ENCODE data around the gene APBA2. TPM values are rescaled to one million over a fixed set of nuclear protein-coding genes. Genes with fewer than 3 reads are reported as not detected.
A peak's percentile ranks its signal among the peaks of the same experiment; 100 is the strongest.
"Not testable (repeated sequence)": the region's sequence is repeated elsewhere in the genome, so short reads cannot be mapped to it uniquely, and the experiment has no call there.

The APBA2 gene
- total and polyA plus RNA-seq, 4 donors = 0.41 to 2.1 (median 1.9) TPM

GRCh38 chr15:28890291-28890690 is 4.5 kb downstream of the APBA2 start:
- H3K4me1 ChIP-seq (ENCODE audit: control insufficient read depth in 1 of 2, insufficient read depth in 2 of 2, low read length in 2 of 2); ATAC-seq (ENCODE audit: low FRiP score); H3K27ac ChIP-seq (ENCODE audit: low read depth in 1 of 2, low read length in 2 of 2); H3K27me3 ChIP-seq (ENCODE audit: control insufficient read depth in 1 of 2, insufficient read depth in 2 of 2, low read length in 1 of 2); H3K36me3 ChIP-seq (ENCODE audit: control insufficient read depth in 1 of 2, insufficient read depth in 2 of 2, low read length in 1 of 2); H3K4me3 ChIP-seq (ENCODE audit: low read length in 2 of 2); intact Hi-C loops (cut with DNase I); H3K9me3 ChIP-seq (ENCODE audit: control insufficient read depth, low read length): not testable (repeated sequence)
- DNase-seq = peak in 1 of 2 donors; percentile 20
- WGBS, 2 donors = 81 to 89% methylated on average over 4 of the region's 4 CpGs

GRCh38 chr15:28890711-28891495 is 5.1 kb downstream of the APBA2 start:
- Histone ChIP-seq H3K36me3 (ENCODE audit: control insufficient read depth in 1 of 2, insufficient read depth in 2 of 2, low read length in 1 of 2) (no peaks in the 10 kb centered on the region), H3K4me1 (ENCODE audit: control insufficient read depth in 1 of 2, insufficient read depth in 2 of 2, low read length in 2 of 2) (no peaks in the 10 kb centered on the region), H3K4me3 (ENCODE audit: low read length in 2 of 2) (no peak overlapping the region), H3K27me3 (ENCODE audit: control insufficient read depth in 1 of 2, insufficient read depth in 2 of 2, low read length in 1 of 2) (no peaks in the 10 kb centered on the region), H3K27ac (ENCODE audit: low read depth in 1 of 2, low read length in 2 of 2) (no peak overlapping the region), H3K9me3 (ENCODE audit: control insufficient read depth, low read length) (no peaks in the 10 kb centered on the region)
- intact Hi-C loops (cut with DNase I) = no loop called here
- ATAC-seq (ENCODE audit: low FRiP score) (no peak), DNase-seq (peak in 1 of 2 donors; percentile 23)
- 91% methylated on average over 15 of the region's 15 CpGs for WGBS, 2 donors

DNA sequence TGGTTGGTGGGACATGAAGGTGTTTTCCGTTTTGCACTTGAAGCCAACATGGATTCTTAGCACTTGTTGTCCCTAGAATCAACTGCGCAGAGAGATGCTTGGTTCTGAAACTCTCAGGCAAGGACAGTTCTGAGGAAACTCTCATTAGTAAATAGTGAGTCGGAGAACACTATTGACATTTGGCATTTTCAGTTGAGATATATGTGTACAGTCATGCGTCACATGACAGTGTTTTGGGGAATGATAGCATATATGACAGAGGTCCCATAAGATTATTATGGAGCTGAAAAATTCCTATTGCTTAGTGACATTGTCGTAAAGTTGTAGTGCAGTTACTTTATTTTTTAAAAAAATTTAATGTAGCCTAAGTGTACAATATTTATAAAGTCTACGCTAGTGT is 5.8 kb downstream of the APBA2 start:
- no peak for ATAC-seq (ENCODE audit: low FRiP score)
- no peak overlapping the region for H3K4me3 ChIP-seq (ENCODE audit: low read length in 2 of 2)
- H3K9me3 ChIP-seq (ENCODE audit: control insufficient read depth, low read length) = no peaks in the 10 kb centered on the region
- no peak for DNase-seq
- H3K27me3 ChIP-seq (ENCODE audit: control insufficient read depth in 1 of 2, insufficient read depth in 2 of 2, low read length in 1 of 2) = no peaks in the 10 kb centered on the region
- H3K27ac ChIP-seq (ENCODE audit: low read depth in 1 of 2, low read length in 2 of 2) = no peak overlapping the region
- intact Hi-C loops (cut with DNase I) = no loop called here
- H3K36me3 ChIP-seq (ENCODE audit: control insufficient read depth in 1 of 2, insufficient read depth in 2 of 2, low read length in 1 of 2) = no peaks in the 10 kb centered on the region
- WGBS, 2 donors = 95 to 98% methylated on average over 6 of the region's 6 CpGs
- H3K4me1 ChIP-seq (ENCODE audit: control insufficient read depth in 1 of 2, insufficient read depth in 2 of 2, low read length in 2 of 2) = no peaks in the 10 kb centered on the region

GRCh38 chr15:28892789-28893610 is 7.2 kb downstream of the APBA2 start:
- WGBS, 2 donors = 28 to 29% methylated on average over 12 of the region's 12 CpGs
- H3K27ac ChIP-seq (ENCODE audit: low read depth in 1 of 2, low read length in 2 of 2) = no peak overlapping the region
- ATAC-seq (ENCODE audit: low FRiP score) = no peak
- no peaks in the 10 kb centered on the region for H3K27me3 ChIP-seq (ENCODE audit: control insufficient read depth in 1 of 2, insufficient read depth in 2 of 2, low read length in 1 of 2)
- peak in 1 of 2 donors; percentile 36 for DNase-seq
- intact Hi-C loops (cut with DNase I) = no loop called here
- no peaks in the 10 kb centered on the region for H3K9me3 ChIP-seq (ENCODE audit: control insufficient read depth, low read length)
- H3K36me3 ChIP-seq (ENCODE audit: control insufficient read depth in 1 of 2, insufficient read depth in 2 of 2, low read length in 1 of 2) = no peaks in the 10 kb centered on the region
- H3K4me3 ChIP-seq (ENCODE audit: low read length in 2 of 2) = no peak overlapping the region
- no peaks in the 10 kb centered on the region for H3K4me1 ChIP-seq (ENCODE audit: control insufficient read depth in 1 of 2, insufficient read depth in 2 of 2, low read length in 2 of 2)

GRCh38 chr15:28894631-28895030 is 8.9 kb downstream of the APBA2 start:
- 89 to 94% methylated on average over 13 of the region's 13 CpGs for WGBS, 2 donors
- DNase-seq = peak in 1 of 2 donors; percentile 55

GRCh38 chr15:28895146-28895545 is 9.4 kb downstream of the APBA2 start:
- Histone ChIP-seq H3K36me3 (ENCODE audit: control insufficient read depth in 1 of 2, insufficient read depth in 2 of 2, low read length in 1 of 2) (no peaks in the 10 kb centered on the region), H3K27ac (ENCODE audit: low read depth in 1 of 2, low read length in 2 of 2) (no peak overlapping the region), H3K27me3 (ENCODE audit: control insufficient read depth in 1 of 2, insufficient read depth in 2 of 2, low read length in 1 of 2) (no peaks in the 10 kb centered on the region), H3K9me3 (ENCODE audit: control insufficient read depth, low read length) (no peaks in the 10 kb centered on the region), H3K4me3 (ENCODE audit: low read length in 2 of 2) (no peak overlapping the region), H3K4me1 (ENCODE audit: control insufficient read depth in 1 of 2, insufficient read depth in 2 of 2, low read length in 2 of 2) (no peaks in the 10 kb centered on the region)
- DNase-seq (peak in 1 of 2 donors; percentile 55), ATAC-seq (ENCODE audit: low FRiP score) (no peak)
- 96 to 98% methylated on average over 13 of the region's 13 CpGs for whole genome bisulfite sequencing, 2 donors
- intact Hi-C loops (cut with DNase I) = no loop called here

More at GRCh38 chr15:28894631-28895030, 8.9 kb downstream of the APBA2 start:
- intact Hi-C loops (cut with DNase I) = no loop called here
- H3K27me3 ChIP-seq (ENCODE audit: control insufficient read depth in 1 of 2, insufficient read depth in 2 of 2, low read length in 1 of 2) = no peaks in the 10 kb centered on the region
- H3K9me3 ChIP-seq (ENCODE audit: control insufficient read depth, low read length) = no peaks in the 10 kb centered on the region
- ATAC-seq (ENCODE audit: low FRiP score) = no peak
- no peak overlapping the region for H3K4me3 ChIP-seq (ENCODE audit: low read length in 2 of 2)
- H3K4me1 ChIP-seq (ENCODE audit: control insufficient read depth in 1 of 2, insufficient read depth in 2 of 2, low read length in 2 of 2) = no peaks in the 10 kb centered on the region
- H3K27ac ChIP-seq (ENCODE audit: low read depth in 1 of 2, low read length in 2 of 2) = no peak overlapping the region
- H3K36me3 ChIP-seq (ENCODE audit: control insufficient read depth in 1 of 2, insufficient read depth in 2 of 2, low read length in 1 of 2) = no peaks in the 10 kb centered on the region

GRCh38 chr15:28895566-28895965 is 9.8 kb downstream of the APBA2 start:
- WGBS, 2 donors = 91 to 96% methylated on average over 6 of the region's 6 CpGs
- Histone ChIP-seq H3K4me1 (ENCODE audit: control insufficient read depth in 1 of 2, insufficient read depth in 2 of 2, low read length in 2 of 2) (no peaks in the 10 kb centered on the region), H3K9me3 (ENCODE audit: control insufficient read depth, low read length) (no peaks in the 10 kb centered on the region), H3K27ac (ENCODE audit: low read depth in 1 of 2, low read length in 2 of 2) (no peak overlapping the region), H3K36me3 (ENCODE audit: control insufficient read depth in 1 of 2, insufficient read depth in 2 of 2, low read length in 1 of 2) (no peaks in the 10 kb centered on the region), H3K27me3 (ENCODE audit: control insufficient read depth in 1 of 2, insufficient read depth in 2 of 2, low read length in 1 of 2) (no peaks in the 10 kb centered on the region), H3K4me3 (ENCODE audit: low read length in 2 of 2) (no peak overlapping the region)
- ATAC-seq (ENCODE audit: low FRiP score) = no peak
- DNase-seq = peak in 1 of 2 donors; percentile 26
- intact Hi-C loops (cut with DNase I) = no loop called here

DNA sequence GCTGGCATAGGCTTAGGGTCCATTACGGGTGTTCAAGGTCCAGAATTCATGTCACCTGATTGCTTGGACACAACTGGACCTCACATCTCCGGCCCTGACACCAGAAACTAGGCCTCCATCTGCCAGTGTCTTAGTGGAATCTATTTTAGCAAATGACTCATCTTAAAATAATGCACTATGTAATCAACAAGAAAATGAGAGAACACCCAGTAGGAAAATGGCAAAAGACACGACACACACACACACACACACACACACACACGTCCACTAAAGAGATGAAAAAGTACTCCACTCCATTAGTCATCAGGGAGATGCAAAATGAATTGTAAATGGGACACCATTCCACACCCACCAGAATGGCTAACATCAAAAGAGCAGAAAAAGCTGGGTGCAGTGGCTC is 11.2 kb downstream of the APBA2 start:
- no peaks in the 10 kb centered on the region for H3K9me3 ChIP-seq (ENCODE audit: control insufficient read depth, low read length)
- no peak for ATAC-seq (ENCODE audit: low FRiP score)
- intact Hi-C loops (cut with DNase I) = no loop called here

More for the DNA sequence above, 11.2 kb downstream of the APBA2 start:
- WGBS, 2 donors = 45 to 50% methylated on average over 4 of the region's 4 CpGs
- Histone ChIP-seq H3K36me3 (ENCODE audit: control insufficient read depth in 1 of 2, insufficient read depth in 2 of 2, low read length in 1 of 2) (no peaks in the 10 kb centered on the region), H3K4me1 (ENCODE audit: control insufficient read depth in 1 of 2, insufficient read depth in 2 of 2, low read length in 2 of 2) (no peaks in the 10 kb centered on the region), H3K27ac (ENCODE audit: low read depth in 1 of 2, low read length in 2 of 2) (no peak overlapping the region), H3K27me3 (ENCODE audit: control insufficient read depth in 1 of 2, insufficient read depth in 2 of 2, low read length in 1 of 2) (no peaks in the 10 kb centered on the region), H3K4me3 (ENCODE audit: low read length in 2 of 2) (no peak overlapping the region)
- DNase-seq = no peak
